PC-9 (cell line): Measurements from ENCODE around the gene EYA2. TPM values are rescaled to one million over a fixed set of nuclear protein-coding genes. Genes with fewer than 3 reads are reported as not detected.

Experiments used
- BruUV-seq: library from RNA; stranded (reverse); fragments of 400-500 nt; replicated peaks from 2 replicates; lab custom pipeline; 2021; lab: Mats Ljungman, UMichigan
- CTCF ChIA-PET: fragments of 300-600 bp; sonication (Branson Sonifier 250); formaldehyde crosslinking; loops from one replicate; lab custom pipeline; 2022; ENCODE audit warnings: antibody characterized with exemption; lab: Charles Lee
- POLR2A ChIA-PET: fragments of 300-600 bp; sonication (Branson Sonifier 250); formaldehyde crosslinking; loops from one replicate; lab custom pipeline; 2022; ENCODE audit warnings: antibody characterized with exemption; ENCODE audit not compliant: unreplicated experiment; lab: Charles Lee
- DNase-seq, 2 experiments: peaks; one replicate each; pipeline versions ENCODE4 v3.0.0 to v3.0.0-alpha.2; 2015 to 2022; ENCODE audit warnings: mixed read lengths in 1 of 2
- H2AFZ ChIP-seq: fragments of 200-600 bp; sonication (generic); 2 replicates; pipeline ENCODE4 v1.8.1; 2017; ENCODE audit warnings: antibody characterized with exemption
- H3F3A ChIP-seq: fragments of 200-600 bp; sonication (generic); 2 replicates; pipeline ENCODE4 v1.8.1; 2017; ENCODE audit warnings: antibody characterized with exemption, mild to moderate bottlenecking, low read depth; ENCODE audit not compliant: insufficient read depth
- H3K27ac ChIP-seq: fragments of 200-600 bp; sonication (generic); 2 replicates; pipeline ENCODE4 v1.6.1; 2016; ENCODE audit warnings: mixed run types
- H3K27me3 ChIP-seq: fragments of 200-600 bp; sonication (generic); 2 replicates; pipeline ENCODE4 v1.6.1; 2016; ENCODE audit warnings: low read depth, mixed run types; ENCODE audit not compliant: insufficient read depth
- H3K36me3 ChIP-seq: fragments of 200-600 bp; sonication (generic); 2 replicates; pipeline ENCODE4 v1.6.1; 2016; ENCODE audit warnings: low read depth, mixed run types
- H3K4me1 ChIP-seq: fragments of 200-600 bp; sonication (generic); replicated peaks from 2 replicates; pipeline ENCODE4 v1.6.1; 2016; ENCODE audit warnings: mixed run types; ENCODE audit not compliant: insufficient read depth
- H3K4me2 ChIP-seq: fragments of 200-600 bp; sonication (generic); 2 replicates; pipeline ENCODE4 v1.6.1; 2017; ENCODE audit warnings: mixed run types
- H3K4me3 ChIP-seq: fragments of 200-600 bp; sonication (generic); 2 replicates; pipeline ENCODE4 v1.6.1; 2016; ENCODE audit warnings: mixed run types
- H3K79me2 ChIP-seq: fragments of 200-600 bp; sonication (generic); 2 replicates; pipeline ENCODE4 v1.6.1; 2017; ENCODE audit warnings: low read depth, mixed run types
- H3K9me2 ChIP-seq: fragments of 200-600 bp; sonication (generic); 2 replicates; pipeline ENCODE4 v1.8.1; 2017; ENCODE audit warnings: mild to moderate bottlenecking; ENCODE audit not compliant: insufficient read depth
- H3K9me3 ChIP-seq: fragments of 200-600 bp; sonication (generic); 2 replicates; pipeline ENCODE4 v1.8.1; 2016; ENCODE audit warnings: low read depth; ENCODE audit not compliant: insufficient read depth
- H4K20me1 ChIP-seq: fragments of 200-600 bp; sonication (generic); 2 replicates; pipeline ENCODE4 v1.8.1; 2017; ENCODE audit not compliant: insufficient read depth
- CTCF ChIP-seq: fragments of 200-600 bp; sonication (generic); conservative IDR thresholded peaks from 2 replicates; pipeline ENCODE4 v1.6.1; 2017; ENCODE audit warnings: mixed run types, antibody characterized with exemption, mild to moderate bottlenecking, moderate library complexity
- EZH2 ChIP-seq: fragments of 200-600 bp; sonication (generic); IDR thresholded peaks from 2 replicates; pipeline ENCODE4 v1.8.0; 2017; ENCODE audit warnings: antibody characterized with exemption, low read depth
- intact Hi-C: fragments of 100-400 bp; cut with micrococcal nuclease; formaldehyde crosslinking; loops from one replicate; pipeline ENCODE4 v1.10.0; 2022; ENCODE audit not compliant: unreplicated experiment
- total RNA-seq: library from RNA; stranded (reverse); gene quantifications from 2 replicates; pipeline ENCODE4 v1.2.3, GENCODE V29; 2021

Gene EYA2
- total RNA-seq, 1 experiment from 2014 or later: not detected

- Histone ChIP-seq H2AFZ (no peak overlapping the region), H3K4me2 (no peak overlapping the region), H3K36me3 (no peaks in the 10 kb centered on the region), H4K20me1 (no peaks in the 10 kb centered on the region), H3K9me2 (no peaks in the 10 kb centered on the region), H3F3A (no peaks in the 10 kb centered on the region), H3K9me3 (peaks cover 16% of the 10 kb centered on the region; the same call in 1 of the 2 replicates), H3K4me1 (no peaks in the 10 kb centered on the region), H3K4me3 (no peak overlapping the region), H3K27me3 (no peaks in the 10 kb centered on the region), H3K79me2 (no peaks in the 10 kb centered on the region), H3K27ac (no peak overlapping the region)
- no TSS peak for BruUV-seq
- TF ChIP-seq CTCF: no peak
- TF ChIP-seq EZH2: no peak
- ChIA-PET POLR2A (no interaction called here), CTCF (no interaction called here)
- no peak for DNase-seq
- intact Hi-C loops: no loop called here
These were observed 216.2 kb downstream of the EYA2 start for GRCh38 chr20:47110819-47111218.

- peaks cover 16% of the 10 kb centered on the region; the same call in 1 of the 2 replicates for H3K9me3 ChIP-seq
- no peak overlapping the region for H3K4me2 ChIP-seq
- no peaks in the 10 kb centered on the region for H3K4me1 ChIP-seq
- no peak overlapping the region for H2AFZ ChIP-seq
- TF ChIP-seq EZH2 (no peak), CTCF (no peak)
- H3K4me3 ChIP-seq: no peak overlapping the region
- no TSS peak for BruUV-seq
- intact Hi-C loops: no loop called here
- H3K36me3 ChIP-seq: no peaks in the 10 kb centered on the region
- no peaks in the 10 kb centered on the region for H3F3A ChIP-seq
- no peak for DNase-seq
- ChIA-PET POLR2A (no interaction called here), CTCF (no interaction called here)
- no peaks in the 10 kb centered on the region for H3K9me2 ChIP-seq
- H3K79me2 ChIP-seq: no peaks in the 10 kb centered on the region
- H3K27me3 ChIP-seq: no peaks in the 10 kb centered on the region
- H4K20me1 ChIP-seq: no peaks in the 10 kb centered on the region
- H3K27ac ChIP-seq: no peak overlapping the region
These were observed 216.9 kb downstream of the EYA2 start for GRCh38 chr20:47111576-47111975.

GRCh38 chr20:47113362-47114109 is 218.9 kb downstream of the EYA2 start:
- Histone ChIP-seq H3K36me3 (no peaks in the 10 kb centered on the region), H2AFZ (no peak overlapping the region), H3K27me3 (no peaks in the 10 kb centered on the region), H3K9me3 (peaks cover 16% of the 10 kb centered on the region; the same call in 1 of the 2 replicates), H3K4me3 (no peak overlapping the region), H4K20me1 (no peaks in the 10 kb centered on the region), H3F3A (no peaks in the 10 kb centered on the region), H3K9me2 (no peaks in the 10 kb centered on the region), H3K79me2 (no peaks in the 10 kb centered on the region), H3K4me1 (no peaks in the 10 kb centered on the region), H3K4me2 (no peak overlapping the region), H3K27ac (no peak overlapping the region)
- intact Hi-C loops: no loop called here
- DNase-seq: no peak
- POLR2A ChIA-PET: no interaction called here
- CTCF ChIA-PET: no interaction called here
- no peak for TF ChIP-seq EZH2
- no peak for TF ChIP-seq CTCF
- BruUV-seq: no TSS peak
